ENCODE measurements around the gene BCLAF3. TPM values are rescaled to one million over a fixed set of nuclear protein-coding genes. Genes with fewer than 3 reads are reported as not detected.

BCLAF3 gene
- polyA plus RNA-seq, 3 donors: 0.87 to 4.0 (median 1.1) TPM

DNA sequence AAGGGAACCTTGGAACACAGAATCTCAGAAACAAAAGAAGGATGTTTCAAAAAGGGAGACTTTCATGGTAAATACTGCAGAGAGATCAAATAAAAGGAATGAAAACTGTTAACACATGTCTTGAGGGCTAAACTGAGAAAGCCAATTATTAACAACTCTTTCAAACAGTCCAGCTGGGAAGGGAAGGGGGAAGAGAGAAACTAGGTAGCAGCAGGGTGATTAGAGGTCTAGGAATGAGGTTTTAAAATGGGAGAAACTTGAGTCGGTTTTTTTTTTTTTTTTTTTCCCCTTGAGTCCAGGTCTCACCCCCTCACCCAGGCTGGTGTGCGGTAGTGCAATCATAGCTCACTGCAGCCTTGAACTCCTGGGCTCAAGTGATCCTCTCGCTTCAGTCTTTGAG lies 4.3 kb downstream of the BCLAF3 start:
- Histone ChIP-seq H3K27ac (ENCODE audit: low read depth in 1 of 2, low read length in 2 of 2) (no peak overlapping the region), H3K4me1 (ENCODE audit: control insufficient read depth in 1 of 2, insufficient read depth in 2 of 2, low read length in 2 of 2) (peaks cover 10 to 12% of the 10 kb centered on the region in 2 donors), H3K9me3 (replicated peaks in 1 of 2; ENCODE audit: control insufficient read depth in 1 of 2, insufficient read depth in 1 of 2, low read length in 2 of 2) (no peaks in the 10 kb centered on the region), H3K79me2 (ENCODE audit: insufficient read depth, low read length) (peaks cover 9% of the 10 kb centered on the region), H4K20me1 (ENCODE audit: insufficient read depth, low read length) (peaks cover 4% of the 10 kb centered on the region), H3K36me3 (replicated peaks in 1 of 2; ENCODE audit: control insufficient read depth in 1 of 2, insufficient read depth in 2 of 2, low read length in 2 of 2) (no peaks in the 10 kb centered on the region), H2AFZ (ENCODE audit: insufficient read depth, low read depth, low read length, poor library complexity, severe bottlenecking) (no peak overlapping the region), H3K9ac (ENCODE audit: insufficient read depth, low read length, poor library complexity, severe bottlenecking) (no peak overlapping the region), H3K27me3 (ENCODE audit: control insufficient read depth in 2 of 2, insufficient read depth in 2 of 2, low read length in 2 of 2) (no peaks in the 10 kb centered on the region), H3K4me2 (replicated peaks; ENCODE audit: extremely low read depth, low read length, poor library complexity, severe bottlenecking) (no peak overlapping the region), H3K4me3 (replicated peaks in 1 of 3; ENCODE audit: low read depth in 2 of 3, low read length in 3 of 3) (no peak overlapping the region)
- no CpG with 5 or more reads among the region's 3 CpGs for WGBS (ENCODE audit: insufficient coverage)
- TF ChIP-seq, protein P1, sequence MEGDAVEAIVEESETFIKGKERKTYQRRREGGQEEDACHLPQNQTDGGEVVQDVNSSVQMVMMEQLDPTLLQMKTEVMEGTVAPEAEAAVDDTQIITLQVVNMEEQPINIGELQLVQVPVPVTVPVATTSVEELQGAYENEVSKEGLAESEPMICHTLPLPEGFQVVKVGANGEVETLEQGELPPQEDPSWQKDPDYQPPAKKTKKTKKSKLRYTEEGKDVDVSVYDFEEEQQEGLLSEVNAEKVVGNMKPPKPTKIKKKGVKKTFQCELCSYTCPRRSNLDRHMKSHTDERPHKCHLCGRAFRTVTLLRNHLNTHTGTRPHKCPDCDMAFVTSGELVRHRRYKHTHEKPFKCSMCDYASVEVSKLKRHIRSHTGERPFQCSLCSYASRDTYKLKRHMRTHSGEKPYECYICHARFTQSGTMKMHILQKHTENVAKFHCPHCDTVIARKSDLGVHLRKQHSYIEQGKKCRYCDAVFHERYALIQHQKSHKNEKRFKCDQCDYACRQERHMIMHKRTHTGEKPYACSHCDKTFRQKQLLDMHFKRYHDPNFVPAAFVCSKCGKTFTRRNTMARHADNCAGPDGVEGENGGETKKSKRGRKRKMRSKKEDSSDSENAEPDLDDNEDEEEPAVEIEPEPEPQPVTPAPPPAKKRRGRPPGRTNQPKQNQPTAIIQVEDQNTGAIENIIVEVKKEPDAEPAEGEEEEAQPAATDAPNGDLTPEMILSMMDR (IDR thresholded peaks at IDR 0.05): no peak
- H3K27me3 Mint-ChIP-seq (ENCODE audit: low read depth in 3 of 3): peaks cover 0 to 15% (median 0%) of the 10 kb centered on the region in 3 donors
- peaks cover 0 to 6% (median 0%) of the 10 kb centered on the region in 7 donors for H3K9me3 Mint-ChIP-seq
- H3K27ac Mint-ChIP-seq: peak overlapping the region in 1 of 7 donors; percentile 47
- intact Hi-C loops (cut with micrococcal nuclease): no loop called here
- peaks cover 0 to 7% of the 10 kb centered on the region in 2 donors for H3K36me3 Mint-ChIP-seq
- DNase-seq: no peak
- H3K4me1 Mint-ChIP-seq: peaks cover 18% of the 10 kb centered on the region
- no peak overlapping the region for H3K4me3 Mint-ChIP-seq

GRCh38 chrX:19981947-19982346 lies 8.9 kb downstream of the BCLAF3 start:
- no peaks in the 10 kb centered on the region for H3K27me3 ChIP-seq (ENCODE audit: control insufficient read depth in 2 of 2, insufficient read depth in 2 of 2, low read length in 2 of 2)
- no peak overlapping the region for H3K4me3 Mint-ChIP-seq
- TF ChIP-seq, protein P1 (IDR thresholded peaks at IDR 0.05): no peak
- H3K4me1 ChIP-seq (ENCODE audit: control insufficient read depth in 1 of 2, insufficient read depth in 2 of 2, low read length in 2 of 2): peaks cover 4 to 5% of the 10 kb centered on the region in 2 donors
- H3K9me3 ChIP-seq (replicated peaks in 1 of 2; ENCODE audit: control insufficient read depth in 1 of 2, insufficient read depth in 1 of 2, low read length in 2 of 2): no peaks in the 10 kb centered on the region
- peaks cover 26% of the 10 kb centered on the region for H3K79me2 ChIP-seq (ENCODE audit: insufficient read depth, low read length)
- H4K20me1 ChIP-seq (ENCODE audit: insufficient read depth, low read length): peaks cover 4% of the 10 kb centered on the region
- whole genome bisulfite sequencing (ENCODE audit: insufficient coverage): no CpG with 5 or more reads among the region's 2 CpGs
- H3K4me1 Mint-ChIP-seq: peaks cover 24% of the 10 kb centered on the region
- DNase-seq: no peak
- no peak overlapping the region for H3K27ac ChIP-seq (ENCODE audit: low read depth in 1 of 2, low read length in 2 of 2)
- no peak overlapping the region for H3K4me2 ChIP-seq (replicated peaks; ENCODE audit: extremely low read depth, low read length, poor library complexity, severe bottlenecking)
- peaks cover 0 to 9% (median 1%) of the 10 kb centered on the region in 3 donors for H3K27me3 Mint-ChIP-seq (ENCODE audit: low read depth in 3 of 3)
- H3K36me3 Mint-ChIP-seq: peaks cover 0 to 7% of the 10 kb centered on the region in 2 donors
- peaks cover 0 to 6% (median 2%) of the 10 kb centered on the region in 7 donors for H3K9me3 Mint-ChIP-seq
- H3K9ac ChIP-seq (ENCODE audit: insufficient read depth, low read length, poor library complexity, severe bottlenecking): no peak overlapping the region
- peak overlapping the region in 2 of 7 donors; percentile 5 to 9 for H3K27ac Mint-ChIP-seq
- no peaks in the 10 kb centered on the region for H3K36me3 ChIP-seq (replicated peaks in 1 of 2; ENCODE audit: control insufficient read depth in 1 of 2, insufficient read depth in 2 of 2, low read length in 2 of 2)
- no peak overlapping the region for H2AFZ ChIP-seq (ENCODE audit: insufficient read depth, low read depth, low read length, poor library complexity, severe bottlenecking)
- intact Hi-C loops (cut with micrococcal nuclease): no loop called here
- H3K4me3 ChIP-seq (replicated peaks in 1 of 3; ENCODE audit: low read depth in 2 of 3, low read length in 3 of 3): no peak overlapping the region

Data from CD14-positive monocyte (primary cell).